Measurements from ENCODE around the gene ZNF710. TPM values are rescaled to one million over a fixed set of nuclear protein-coding genes. Genes with fewer than 3 reads are reported as not detected.
A peak's percentile ranks its signal among the peaks of the same experiment; 100 is the strongest.

ZNF710 gene
- total and polyA plus RNA-seq, 9 of the 15 experiments (the other 6 are each of a cell fraction or from before 2014, with no cell fraction given), result 0.56 to 14.2 (median 5.2) TPM

DNA sequence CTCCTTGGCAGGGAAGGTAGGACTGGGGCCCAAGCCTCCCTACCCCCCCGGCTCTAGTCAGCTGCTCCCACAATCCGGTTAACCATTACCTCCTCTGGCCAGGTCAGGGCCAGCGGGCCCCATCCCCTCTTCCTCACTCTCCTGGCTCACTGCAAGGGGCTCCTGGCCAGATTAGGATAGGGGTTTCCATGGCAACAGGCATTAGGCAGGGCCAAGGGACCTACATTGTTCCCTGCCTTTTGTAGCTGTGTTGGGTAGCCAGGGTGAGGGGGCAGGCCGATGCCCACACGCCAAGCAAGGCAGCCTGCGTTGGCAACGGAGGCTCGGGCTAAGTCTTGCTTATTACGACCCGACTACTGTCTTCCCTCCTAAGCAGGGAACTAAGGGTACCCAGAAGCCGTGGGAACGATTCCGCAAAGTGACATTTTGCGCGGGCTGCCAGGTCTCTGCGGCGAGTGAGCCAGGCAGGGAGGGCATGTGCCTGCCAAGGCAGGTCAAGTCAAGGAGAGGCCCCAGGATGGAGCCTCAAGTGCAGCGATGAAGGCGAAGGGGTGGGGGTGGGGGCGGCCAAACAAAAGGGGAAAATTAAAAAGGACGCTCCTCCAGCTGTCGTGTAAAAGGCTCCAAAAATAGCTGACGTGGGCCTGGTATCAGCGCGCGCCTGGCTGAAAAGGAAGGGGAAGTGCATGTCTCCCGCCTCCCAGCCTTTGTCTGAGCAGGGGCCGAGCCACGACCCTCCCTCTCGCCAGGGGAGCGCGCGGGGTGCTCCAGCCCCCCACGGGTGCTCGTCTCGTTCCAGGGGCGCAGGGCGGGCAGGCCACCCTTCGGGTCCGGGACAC is 100.2 kb downstream of the ZNF710 start (continued):
- TF ChIP-seq ZNF263 (CRISPR knock-in tag; IDR thresholded peaks at IDR 0.05; ENCODE audit: borderline replicate concordance) (no peak), FOXK1 (CRISPR knock-in tag; IDR thresholded peaks at IDR 0.05; ENCODE audit: borderline replicate concordance) (peak; percentile 78; the same call in 1 of the 2 replicates), MEF2A (IDR thresholded peaks at IDR 0.05; ENCODE audit: control insufficient read depth, low read depth, low read length) (peak; percentile 81), PURB (CRISPR knock-in tag; IDR thresholded peaks at IDR 0.05; ENCODE audit: low read depth) (no peak), HNRNPUL1 (IDR thresholded peaks at IDR 0.05; ENCODE audit: low read length) (no peak), KAT7 (CRISPR knock-in tag; IDR thresholded peaks at IDR 0.05; ENCODE audit: borderline replicate concordance) (peak; percentile 73; the same call in 1 of the 2 replicates), KLF16 (IDR thresholded peaks at IDR 0.05) (no peak), ZNF212 (CRISPR knock-in tag; IDR thresholded peaks at IDR 0.05) (no peak), CEBPB (tag; IDR thresholded peaks at IDR 0.05) (no peak), CHCHD3 (CRISPR knock-in tag; IDR thresholded peaks at IDR 0.05) (no peak), GABPB2 (CRISPR knock-in tag; conservative IDR thresholded peaks at IDR 0.05) (no peak), MCM3 (IDR thresholded peaks at IDR 0.05) (no peak), ZBTB40 (IDR thresholded peaks at IDR 0.05) (peak; percentile 53), ZBTB40 (CRISPR knock-in tag; IDR thresholded peaks at IDR 0.05) (no peak), MAFG (tag; conservative IDR thresholded peaks at IDR 0.05) (peak; percentile 29; the same call in 1 of the 2 replicates), ZNF146 (CRISPR knock-in tag; IDR thresholded peaks at IDR 0.05; ENCODE audit: unreplicated experiment) (no peak), ZNF316 (IDR thresholded peaks at IDR 0.05) (peak; percentile 75), MTA2 (IDR thresholded peaks at IDR 0.05; ENCODE audit: low read depth) (no peak)
- TF ChIP-seq, protein P1, sequence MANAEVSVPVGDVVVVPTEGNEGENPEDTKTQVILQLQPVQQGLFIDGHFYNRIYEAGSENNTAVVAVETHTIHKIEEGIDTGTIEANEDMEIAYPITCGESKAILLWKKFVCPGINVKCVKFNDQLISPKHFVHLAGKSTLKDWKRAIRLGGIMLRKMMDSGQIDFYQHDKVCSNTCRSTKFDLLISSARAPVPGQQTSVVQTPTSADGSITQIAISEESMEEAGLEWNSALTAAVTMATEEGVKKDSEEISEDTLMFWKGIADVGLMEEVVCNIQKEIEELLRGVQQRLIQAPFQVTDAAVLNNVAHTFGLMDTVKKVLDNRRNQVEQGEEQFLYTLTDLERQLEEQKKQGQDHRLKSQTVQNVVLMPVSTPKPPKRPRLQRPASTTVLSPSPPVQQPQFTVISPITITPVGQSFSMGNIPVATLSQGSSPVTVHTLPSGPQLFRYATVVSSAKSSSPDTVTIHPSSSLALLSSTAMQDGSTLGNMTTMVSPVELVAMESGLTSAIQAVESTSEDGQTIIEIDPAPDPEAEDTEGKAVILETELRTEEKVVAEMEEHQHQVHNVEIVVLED (CRISPR knock-in tag; IDR thresholded peaks at IDR 0.05), result no peak

Data from K562 (cell line).